ENCODE measurements around the gene SPTB.

DNA sequence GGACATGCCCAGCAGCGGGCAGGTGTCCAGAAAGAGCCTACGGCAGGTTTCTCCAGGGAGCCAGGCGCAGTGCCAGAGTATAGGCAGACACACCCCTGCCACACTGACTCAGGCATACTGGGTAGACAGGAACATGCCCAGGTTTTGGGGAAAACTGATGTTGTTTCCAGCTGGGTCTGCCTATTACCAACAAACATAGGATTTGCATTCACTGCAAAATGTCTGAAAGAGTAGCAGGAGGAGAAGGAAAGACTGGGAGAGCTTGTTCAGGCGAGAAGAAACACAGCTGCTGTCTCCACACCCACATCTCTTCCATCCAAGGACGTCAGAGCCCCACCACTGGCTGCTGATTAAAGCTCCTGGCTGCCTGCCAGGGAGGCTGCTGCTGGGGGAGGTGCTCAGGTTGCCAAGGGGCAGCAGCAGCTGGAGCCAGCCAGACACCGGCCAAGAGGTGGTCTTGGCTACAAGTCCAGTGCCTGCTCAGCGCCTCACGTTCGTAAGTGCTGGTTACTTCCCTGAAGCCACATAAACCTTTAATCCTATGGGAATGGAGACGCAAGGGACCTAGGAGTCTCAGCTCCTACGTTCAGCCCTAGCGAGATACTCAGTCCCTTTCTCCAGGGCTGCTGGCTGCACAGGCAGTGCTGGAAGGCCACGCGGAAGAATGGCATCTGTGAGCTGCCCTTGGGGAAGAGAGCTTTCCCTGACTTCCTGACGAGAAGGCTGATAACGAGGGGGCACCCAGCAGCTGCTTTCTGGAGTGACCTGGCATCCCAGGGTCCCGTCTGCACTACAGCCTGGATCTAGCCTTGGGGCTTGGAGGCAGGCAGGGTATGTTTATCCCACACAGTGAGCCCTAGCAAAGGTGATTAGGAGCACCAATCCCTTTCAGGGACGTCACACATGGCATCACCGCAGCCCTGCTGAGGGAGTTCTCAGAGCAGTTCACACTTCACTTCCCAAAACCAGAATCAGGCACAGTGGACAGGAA is 117.4 kb downstream of the SPTB start:
- TF ChIP-seq, protein P1, sequence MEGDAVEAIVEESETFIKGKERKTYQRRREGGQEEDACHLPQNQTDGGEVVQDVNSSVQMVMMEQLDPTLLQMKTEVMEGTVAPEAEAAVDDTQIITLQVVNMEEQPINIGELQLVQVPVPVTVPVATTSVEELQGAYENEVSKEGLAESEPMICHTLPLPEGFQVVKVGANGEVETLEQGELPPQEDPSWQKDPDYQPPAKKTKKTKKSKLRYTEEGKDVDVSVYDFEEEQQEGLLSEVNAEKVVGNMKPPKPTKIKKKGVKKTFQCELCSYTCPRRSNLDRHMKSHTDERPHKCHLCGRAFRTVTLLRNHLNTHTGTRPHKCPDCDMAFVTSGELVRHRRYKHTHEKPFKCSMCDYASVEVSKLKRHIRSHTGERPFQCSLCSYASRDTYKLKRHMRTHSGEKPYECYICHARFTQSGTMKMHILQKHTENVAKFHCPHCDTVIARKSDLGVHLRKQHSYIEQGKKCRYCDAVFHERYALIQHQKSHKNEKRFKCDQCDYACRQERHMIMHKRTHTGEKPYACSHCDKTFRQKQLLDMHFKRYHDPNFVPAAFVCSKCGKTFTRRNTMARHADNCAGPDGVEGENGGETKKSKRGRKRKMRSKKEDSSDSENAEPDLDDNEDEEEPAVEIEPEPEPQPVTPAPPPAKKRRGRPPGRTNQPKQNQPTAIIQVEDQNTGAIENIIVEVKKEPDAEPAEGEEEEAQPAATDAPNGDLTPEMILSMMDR (IDR thresholded peaks at IDR 0.05), result no peak
- no peak for TF ChIP-seq POLR2AphosphoS5 (IDR thresholded peaks at IDR 0.05; ENCODE audit: low read depth, low read length)
- TF ChIP-seq, protein P2, sequence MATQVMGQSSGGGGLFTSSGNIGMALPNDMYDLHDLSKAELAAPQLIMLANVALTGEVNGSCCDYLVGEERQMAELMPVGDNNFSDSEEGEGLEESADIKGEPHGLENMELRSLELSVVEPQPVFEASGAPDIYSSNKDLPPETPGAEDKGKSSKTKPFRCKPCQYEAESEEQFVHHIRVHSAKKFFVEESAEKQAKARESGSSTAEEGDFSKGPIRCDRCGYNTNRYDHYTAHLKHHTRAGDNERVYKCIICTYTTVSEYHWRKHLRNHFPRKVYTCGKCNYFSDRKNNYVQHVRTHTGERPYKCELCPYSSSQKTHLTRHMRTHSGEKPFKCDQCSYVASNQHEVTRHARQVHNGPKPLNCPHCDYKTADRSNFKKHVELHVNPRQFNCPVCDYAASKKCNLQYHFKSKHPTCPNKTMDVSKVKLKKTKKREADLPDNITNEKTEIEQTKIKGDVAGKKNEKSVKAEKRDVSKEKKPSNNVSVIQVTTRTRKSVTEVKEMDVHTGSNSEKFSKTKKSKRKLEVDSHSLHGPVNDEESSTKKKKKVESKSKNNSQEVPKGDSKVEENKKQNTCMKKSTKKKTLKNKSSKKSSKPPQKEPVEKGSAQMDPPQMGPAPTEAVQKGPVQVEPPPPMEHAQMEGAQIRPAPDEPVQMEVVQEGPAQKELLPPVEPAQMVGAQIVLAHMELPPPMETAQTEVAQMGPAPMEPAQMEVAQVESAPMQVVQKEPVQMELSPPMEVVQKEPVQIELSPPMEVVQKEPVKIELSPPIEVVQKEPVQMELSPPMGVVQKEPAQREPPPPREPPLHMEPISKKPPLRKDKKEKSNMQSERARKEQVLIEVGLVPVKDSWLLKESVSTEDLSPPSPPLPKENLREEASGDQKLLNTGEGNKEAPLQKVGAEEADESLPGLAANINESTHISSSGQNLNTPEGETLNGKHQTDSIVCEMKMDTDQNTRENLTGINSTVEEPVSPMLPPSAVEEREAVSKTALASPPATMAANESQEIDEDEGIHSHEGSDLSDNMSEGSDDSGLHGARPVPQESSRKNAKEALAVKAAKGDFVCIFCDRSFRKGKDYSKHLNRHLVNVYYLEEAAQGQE (IDR thresholded peaks at IDR 0.05; ENCODE audit: insufficient read depth in 1 of 2, low read depth in 2 of 2, low read length in 1 of 2), result no peak
